Retinal pigment epithelial cell (primary cell): ENCODE results near the gene KRT84.

ENCODE experiments used
- DNase-seq: peaks from one replicate; pipeline ENCODE4 v3.0.0-alpha.2; 2010; ENCODE audit warnings: low read depth
- H3K4me3 ChIP-seq: 2 replicates; pipeline ENCODE4 v1.5.1; 2011; ENCODE audit warnings: mild to moderate bottlenecking, low read length, control low read depth, moderate library complexity
- TF ChIP-seq, protein P1 (sequence below): conservative IDR thresholded peaks from 2 replicates; pipeline ENCODE4 v1.5.1; 2011; ENCODE audit warnings: low read depth, low read length, control low read depth, inconsistent platforms

Gene KRT84

GRCh38 chr12:52382854-52383253 lies 2.6 kb downstream of the KRT84 start:
- DNase-seq: no peak
- H3K4me3 ChIP-seq: no peak overlapping the region
- TF ChIP-seq, protein P1, sequence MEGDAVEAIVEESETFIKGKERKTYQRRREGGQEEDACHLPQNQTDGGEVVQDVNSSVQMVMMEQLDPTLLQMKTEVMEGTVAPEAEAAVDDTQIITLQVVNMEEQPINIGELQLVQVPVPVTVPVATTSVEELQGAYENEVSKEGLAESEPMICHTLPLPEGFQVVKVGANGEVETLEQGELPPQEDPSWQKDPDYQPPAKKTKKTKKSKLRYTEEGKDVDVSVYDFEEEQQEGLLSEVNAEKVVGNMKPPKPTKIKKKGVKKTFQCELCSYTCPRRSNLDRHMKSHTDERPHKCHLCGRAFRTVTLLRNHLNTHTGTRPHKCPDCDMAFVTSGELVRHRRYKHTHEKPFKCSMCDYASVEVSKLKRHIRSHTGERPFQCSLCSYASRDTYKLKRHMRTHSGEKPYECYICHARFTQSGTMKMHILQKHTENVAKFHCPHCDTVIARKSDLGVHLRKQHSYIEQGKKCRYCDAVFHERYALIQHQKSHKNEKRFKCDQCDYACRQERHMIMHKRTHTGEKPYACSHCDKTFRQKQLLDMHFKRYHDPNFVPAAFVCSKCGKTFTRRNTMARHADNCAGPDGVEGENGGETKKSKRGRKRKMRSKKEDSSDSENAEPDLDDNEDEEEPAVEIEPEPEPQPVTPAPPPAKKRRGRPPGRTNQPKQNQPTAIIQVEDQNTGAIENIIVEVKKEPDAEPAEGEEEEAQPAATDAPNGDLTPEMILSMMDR: no peak

DNA sequence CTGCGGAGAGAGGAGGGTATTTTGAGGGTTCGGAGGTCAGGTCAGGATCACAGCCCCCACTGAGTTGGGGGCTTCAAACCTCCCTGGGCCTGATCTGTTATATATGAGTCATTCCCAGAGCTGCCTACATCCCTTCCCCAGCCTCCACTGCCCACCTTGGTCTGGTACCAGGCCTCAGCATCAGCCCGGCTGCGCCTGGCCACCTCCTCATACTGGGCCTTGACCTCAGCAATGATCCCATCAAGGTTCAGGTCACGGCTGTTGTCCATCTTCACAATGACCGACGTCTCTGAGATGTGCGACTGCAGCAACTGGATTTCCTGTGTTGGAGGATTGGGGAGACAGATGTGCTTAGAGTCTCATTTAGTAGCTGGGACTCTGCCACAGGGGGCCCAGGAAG lies 4.2 kb downstream of the KRT84 start:
- no peak for DNase-seq
- H3K4me3 ChIP-seq: no peak overlapping the region
- TF ChIP-seq, protein P1: no peak

DNA sequence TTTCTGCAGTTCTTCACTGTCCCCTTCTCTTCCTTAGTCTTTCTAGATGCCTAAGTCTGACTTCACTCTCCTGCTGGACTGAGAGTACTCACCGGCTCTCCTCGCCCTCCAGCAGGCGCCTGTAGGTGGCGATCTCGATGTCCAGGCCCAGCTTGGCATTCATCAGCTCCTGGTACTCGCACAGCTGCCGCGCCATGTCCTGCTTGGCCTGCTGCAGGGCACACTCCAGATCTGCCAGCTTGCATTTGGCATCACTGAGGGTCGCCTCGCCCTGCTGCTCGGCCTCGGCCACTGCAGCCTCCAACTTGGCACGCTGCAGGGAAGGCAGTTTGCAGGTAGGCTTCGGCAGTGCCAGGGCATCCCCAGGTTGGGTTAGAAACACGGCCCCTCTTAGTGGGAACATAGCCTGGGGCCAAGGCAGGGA lies 5.2 kb downstream of the KRT84 start:
- TF ChIP-seq, protein P1: peak; percentile 77
- DNase-seq: no peak
- no peak overlapping the region for H3K4me3 ChIP-seq

DNA sequence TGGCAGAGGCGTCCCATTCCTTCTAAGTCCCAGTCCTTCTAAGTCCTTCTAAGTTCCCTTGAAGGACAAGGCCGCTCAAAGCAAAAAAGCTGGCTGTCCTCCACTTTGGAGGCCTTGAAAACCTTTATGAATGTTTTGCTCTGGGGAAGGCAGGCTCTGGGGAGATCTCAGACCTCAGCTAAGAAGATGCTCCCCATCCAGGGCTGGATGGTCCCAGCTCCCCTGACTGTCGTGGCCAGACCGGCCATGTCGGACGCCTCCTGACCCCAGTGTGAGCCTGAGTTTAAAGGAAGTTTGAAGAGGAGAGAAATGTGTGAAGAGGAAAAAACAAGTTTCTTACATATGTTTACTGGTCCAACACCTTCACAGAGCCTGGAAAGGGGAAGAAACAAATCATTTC lies 5.9 kb downstream of the KRT84 start:
- no peak for DNase-seq
- H3K4me3 ChIP-seq: no peak overlapping the region
- TF ChIP-seq, protein P1: no peak

DNA sequence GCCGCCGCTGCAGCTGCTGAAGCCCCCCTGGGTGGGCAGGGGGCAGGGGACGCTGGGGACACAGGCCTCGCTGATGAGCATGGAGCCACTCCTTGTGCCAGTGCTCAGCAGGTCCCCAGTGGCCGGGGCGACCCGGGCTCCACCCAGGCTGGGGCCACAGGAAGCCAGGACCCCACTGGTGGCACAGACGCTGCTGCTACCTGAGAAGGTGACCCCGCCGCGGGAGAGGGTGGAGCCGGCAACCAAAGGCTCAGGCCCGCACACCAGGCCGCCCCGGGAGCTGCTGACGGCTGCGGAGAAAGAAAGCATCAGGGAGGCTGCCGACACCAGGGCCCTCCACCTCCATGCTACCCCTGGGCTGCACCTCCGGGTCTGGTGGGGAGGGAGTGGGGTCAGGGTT lies 7.4 kb downstream of the KRT84 start:
- TF ChIP-seq, protein P1: no peak
- H3K4me3 ChIP-seq: no peak overlapping the region
- no peak for DNase-seq

- H3K4me3 ChIP-seq: no peak overlapping the region
- DNase-seq: no peak
- TF ChIP-seq, protein P1: no peak
Observed at GRCh38 chr12:52377266-52377665, 8.2 kb downstream of the KRT84 start.

DNA sequence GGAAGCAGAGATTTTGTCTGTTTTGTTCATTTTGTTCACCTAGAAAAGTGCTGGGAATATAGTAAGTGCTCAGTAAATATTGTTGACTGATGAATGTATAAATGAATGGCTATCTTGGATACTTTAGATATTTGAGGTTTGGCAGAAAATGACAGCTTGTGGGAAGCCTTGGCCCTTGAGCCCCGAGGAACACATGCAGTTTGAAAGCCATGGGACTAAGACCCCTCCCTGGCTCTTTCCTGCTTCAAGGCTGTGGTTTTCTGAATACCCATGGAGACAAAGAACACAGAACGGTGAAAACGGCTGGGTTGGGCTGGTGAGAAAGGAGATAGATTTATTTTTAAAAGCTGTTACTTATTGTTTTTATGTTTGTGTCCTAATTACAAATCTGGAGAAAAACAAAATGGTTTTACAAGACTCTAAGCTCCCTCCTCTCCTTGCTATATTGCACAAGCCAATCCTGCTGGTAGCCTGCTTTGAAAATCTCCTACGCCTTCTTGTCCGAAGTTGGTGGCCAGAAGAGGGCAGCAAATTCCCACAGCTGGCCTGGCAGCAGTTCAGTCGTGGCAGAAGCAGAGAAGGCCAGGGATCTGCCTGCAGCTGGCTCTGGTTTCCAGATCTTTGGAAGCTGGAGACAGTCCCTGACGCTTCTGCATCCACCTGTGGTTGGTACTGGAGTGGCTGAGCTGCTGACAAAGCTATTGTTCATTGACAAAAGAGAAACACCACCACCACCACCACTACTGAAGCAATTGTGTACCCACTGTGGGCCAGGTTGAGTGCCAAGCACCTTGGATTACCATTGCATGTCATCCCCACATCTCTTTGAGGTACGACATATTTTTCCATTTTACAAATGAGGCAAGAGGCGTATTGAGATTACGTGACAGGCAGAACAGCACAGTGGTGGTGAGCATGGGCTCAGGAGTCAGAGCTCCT lies 13.0 kb downstream of the KRT84 start:
- TF ChIP-seq, protein P1: peak; percentile 87
- no peak overlapping the region for H3K4me3 ChIP-seq
- DNase-seq: peak; percentile 48
